Transverse colon (tissue), 4 donors: Measurements from ENCODE around the gene OR2H1.

Source experiments
- EP300 ChIP-seq: sonication (generic); formaldehyde crosslinking; IDR thresholded peaks from one replicate; pipeline ENCODE4 v1.6.1; 2017; ENCODE audit warnings: antibody characterized with exemption, low read depth
- POLR2A ChIP-seq: fragments of 450-650 bp; IDR thresholded peaks from one replicate; pipeline ENCODE4 v1.6.1; 2016; ENCODE audit warnings: antibody characterized with exemption, mild to moderate bottlenecking, moderate library complexity
- POLR2AphosphoS5 ChIP-seq, 3 donors: sonication (generic); formaldehyde crosslinking; IDR thresholded peaks; one replicate each; pipeline ENCODE4 v1.6.1; 2016; ENCODE audit warnings: antibody characterized with exemption in 3 of 3
- TF ChIP-seq, protein P1 (sequence below), 5 experiments: fragments of 200-600 bp in 3 of 5; fragments of 450-650 bp in 2 of 5; sonication (generic) in 3 of 5; IDR thresholded peaks; 1 replicate in 2 of 5; 2 replicates in 3 of 5; pipeline ENCODE4 v1.5.1; 2016 to 2017; ENCODE audit warnings: antibody characterized with exemption in 5 of 5, inconsistent platforms in 3 of 5, mild to moderate bottlenecking in 2 of 5, moderate library complexity in 1 of 5

DNA sequence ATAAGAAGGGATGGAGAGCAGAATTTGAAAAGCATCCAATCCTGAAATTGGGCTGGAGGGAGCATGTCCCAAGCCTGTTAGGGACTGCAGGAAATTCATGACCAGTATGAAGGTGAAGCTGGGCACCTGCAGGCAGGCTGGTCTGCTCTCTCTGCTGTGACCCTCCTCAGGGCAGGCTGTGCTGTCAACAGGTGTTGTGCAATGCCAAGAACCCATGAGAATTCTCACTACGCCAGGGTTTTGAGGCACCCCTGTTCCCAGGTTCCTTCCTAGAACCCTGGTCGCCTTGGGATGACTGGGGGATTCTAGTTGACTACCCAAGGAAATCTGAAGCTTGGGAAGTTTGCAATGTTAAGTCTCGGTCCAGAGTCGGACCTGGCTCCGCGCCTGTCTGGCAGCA lies 44.2 kb downstream of the OR2H1 start:
- TF ChIP-seq, protein P1, sequence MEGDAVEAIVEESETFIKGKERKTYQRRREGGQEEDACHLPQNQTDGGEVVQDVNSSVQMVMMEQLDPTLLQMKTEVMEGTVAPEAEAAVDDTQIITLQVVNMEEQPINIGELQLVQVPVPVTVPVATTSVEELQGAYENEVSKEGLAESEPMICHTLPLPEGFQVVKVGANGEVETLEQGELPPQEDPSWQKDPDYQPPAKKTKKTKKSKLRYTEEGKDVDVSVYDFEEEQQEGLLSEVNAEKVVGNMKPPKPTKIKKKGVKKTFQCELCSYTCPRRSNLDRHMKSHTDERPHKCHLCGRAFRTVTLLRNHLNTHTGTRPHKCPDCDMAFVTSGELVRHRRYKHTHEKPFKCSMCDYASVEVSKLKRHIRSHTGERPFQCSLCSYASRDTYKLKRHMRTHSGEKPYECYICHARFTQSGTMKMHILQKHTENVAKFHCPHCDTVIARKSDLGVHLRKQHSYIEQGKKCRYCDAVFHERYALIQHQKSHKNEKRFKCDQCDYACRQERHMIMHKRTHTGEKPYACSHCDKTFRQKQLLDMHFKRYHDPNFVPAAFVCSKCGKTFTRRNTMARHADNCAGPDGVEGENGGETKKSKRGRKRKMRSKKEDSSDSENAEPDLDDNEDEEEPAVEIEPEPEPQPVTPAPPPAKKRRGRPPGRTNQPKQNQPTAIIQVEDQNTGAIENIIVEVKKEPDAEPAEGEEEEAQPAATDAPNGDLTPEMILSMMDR (IDR thresholded peaks at IDR 0.05), result no peak
- TF ChIP-seq POLR2AphosphoS5 (IDR thresholded peaks at IDR 0.05) (no peak), POLR2A (no peak), EP300 (no peak)
